WERI-Rb-1 (cell line): ENCODE data around the gene ZNF549.
A peak's percentile ranks its signal among the peaks of the same experiment; 100 is the strongest.
"Not testable (repeated sequence)": the region's sequence is repeated elsewhere in the genome, so short reads cannot be mapped to it uniquely, and the experiment has no call there.

Experiments used
- DNase-seq: peaks from one replicate; pipeline ENCODE4 v3.0.0-alpha.2; 2020
- H3K27ac ChIP-seq: fragments of 250-450 bp; sonication (Bioruptor Pico); 2 replicates; pipeline ENCODE4 v1.5.1; 2020; ENCODE audit warnings: mild to moderate bottlenecking, moderate library complexity
- H3K27me3 ChIP-seq: fragments of 250-450 bp; sonication (Bioruptor Pico); 2 replicates; pipeline ENCODE4 v1.5.1; 2021; ENCODE audit warnings: mild to moderate bottlenecking, low read depth, moderate library complexity; ENCODE audit not compliant: insufficient read depth, severe bottlenecking
- H3K36me3 ChIP-seq: fragments of 250-450 bp; sonication (Bioruptor Pico); 2 replicates; pipeline ENCODE4 v1.5.1; 2020; ENCODE audit warnings: mild to moderate bottlenecking, moderate library complexity
- H3K4me3 ChIP-seq: 2 replicates; pipeline ENCODE4 v1.5.1; 2011; ENCODE audit warnings: low read depth, mild to moderate bottlenecking, control low read depth, low read length
- H3K9me3 ChIP-seq: fragments of 250-450 bp; sonication (Bioruptor Pico); 2 replicates; pipeline ENCODE4 v1.5.1; 2021; ENCODE audit warnings: mild to moderate bottlenecking, moderate library complexity; ENCODE audit not compliant: severe bottlenecking
- CTCF ChIP-seq: IDR thresholded peaks from 2 replicates; pipeline ENCODE4 v1.5.1; 2011; ENCODE audit warnings: low read depth, mild to moderate bottlenecking, control low read depth, inconsistent platforms, low read length

ZNF549 gene

GRCh38 chr19:57527136-57527881, at the start of gene ZNF549:
Gene ZNF549, plus strand, starts transcription at chr19:57527356. Its CDS starts 218 bp downstream, at chr19:57527574.
- Histone ChIP-seq H3K27me3 (no peaks in the 10 kb centered on the region), H3K4me3 (peak within 1 kb of the TSS; percentile 99), H3K9me3 (no peaks in the 10 kb centered on the region), H3K36me3 (peaks cover 9% of the 10 kb centered on the region), H3K27ac (peak within 1 kb of the TSS; percentile 64)
- DNase-seq: peak; percentile 93
- no peak for TF ChIP-seq CTCF

GRCh38 chr19:57487477-57488298, 39.5 kb upstream of the ZNF549 start, which contains the start of gene ZNF419:
Gene ZNF419, plus strand, starts transcription at chr19:57487750. Its CDS starts 201 bp downstream, at chr19:57487951.
- Histone ChIP-seq H3K4me3 (peak within 1 kb of the TSS; percentile 90), H3K27ac (peak within 1 kb of the TSS; percentile 66)
- H3K36me3 ChIP-seq, H3K9me3 ChIP-seq, H3K27me3 ChIP-seq: not testable (repeated sequence)
- DNase-seq: peak; percentile 92

- not testable (repeated sequence) for H3K27me3 ChIP-seq, H3K4me3 ChIP-seq, H3K9me3 ChIP-seq, DNase-seq, H3K27ac ChIP-seq, H3K36me3 ChIP-seq
Measured at GRCh38 chr19:57488299-57488644, 38.9 kb upstream of the ZNF549 start.

- H3K9me3 ChIP-seq, DNase-seq, H3K27ac ChIP-seq, H3K36me3 ChIP-seq, H3K27me3 ChIP-seq, H3K4me3 ChIP-seq: not testable (repeated sequence)
Measured at GRCh38 chr19:57499332-57499679, 27.9 kb upstream of the ZNF549 start.

GRCh38 chr19:57499680-57500395, 27.3 kb upstream of the ZNF549 start, which contains the start of gene ZNF773:
Gene ZNF773, plus strand, starts transcription at chr19:57499938. Its CDS starts 143 bp downstream, at chr19:57500081.
- H3K36me3 ChIP-seq, H3K27me3 ChIP-seq, H3K9me3 ChIP-seq: not testable (repeated sequence)
- peak within 1 kb of the TSS; percentile 68 for H3K4me3 ChIP-seq
- DNase-seq: peak; percentile 95
- peak within 1 kb of the TSS; percentile 82 for H3K27ac ChIP-seq

GRCh38 chr19:57500400-57500799, 26.8 kb upstream of the ZNF549 start:
- DNase-seq: not testable (repeated sequence)

GRCh38 chr19:57506163-57506562, 21.0 kb upstream of the ZNF549 start:
- Histone ChIP-seq H3K36me3 (peaks cover 22% of the 10 kb centered on the region), H3K9me3 (no peaks in the 10 kb centered on the region), H3K27ac (no peak overlapping the region), H3K4me3 (no peak overlapping the region), H3K27me3 (no peaks in the 10 kb centered on the region)
- no peak for TF ChIP-seq CTCF
- no peak for DNase-seq

More at GRCh38 chr19:57500400-57500799, 26.8 kb upstream of the ZNF549 start:
- H3K36me3 ChIP-seq, H3K9me3 ChIP-seq, H3K27me3 ChIP-seq, H3K27ac ChIP-seq: not testable (repeated sequence)
- H3K4me3 ChIP-seq: peak overlapping the region; percentile 31

- Histone ChIP-seq H3K27me3 (no peaks in the 10 kb centered on the region), H3K27ac (no peak overlapping the region), H3K36me3 (peaks cover 16% of the 10 kb centered on the region), H3K4me3 (no peak overlapping the region), H3K9me3 (peaks cover 7% of the 10 kb centered on the region)
- DNase-seq: no peak
- no peak for TF ChIP-seq CTCF
Measured at GRCh38 chr19:57511484-57511883, 15.7 kb upstream of the ZNF549 start.
